HG03469 (cell line): Measurements from ENCODE around the gene METAP1D.

Source experiments
- ATAC-seq: cut with Tn5 transposase; IDR thresholded peaks from one replicate; pipeline ENCODE4 v1.9.1; 2021; ENCODE audit warnings: mild to moderate bottlenecking, moderate library complexity, moderate number of reproducible peaks; ENCODE audit not compliant: unreplicated experiment

Gene METAP1D

DNA sequence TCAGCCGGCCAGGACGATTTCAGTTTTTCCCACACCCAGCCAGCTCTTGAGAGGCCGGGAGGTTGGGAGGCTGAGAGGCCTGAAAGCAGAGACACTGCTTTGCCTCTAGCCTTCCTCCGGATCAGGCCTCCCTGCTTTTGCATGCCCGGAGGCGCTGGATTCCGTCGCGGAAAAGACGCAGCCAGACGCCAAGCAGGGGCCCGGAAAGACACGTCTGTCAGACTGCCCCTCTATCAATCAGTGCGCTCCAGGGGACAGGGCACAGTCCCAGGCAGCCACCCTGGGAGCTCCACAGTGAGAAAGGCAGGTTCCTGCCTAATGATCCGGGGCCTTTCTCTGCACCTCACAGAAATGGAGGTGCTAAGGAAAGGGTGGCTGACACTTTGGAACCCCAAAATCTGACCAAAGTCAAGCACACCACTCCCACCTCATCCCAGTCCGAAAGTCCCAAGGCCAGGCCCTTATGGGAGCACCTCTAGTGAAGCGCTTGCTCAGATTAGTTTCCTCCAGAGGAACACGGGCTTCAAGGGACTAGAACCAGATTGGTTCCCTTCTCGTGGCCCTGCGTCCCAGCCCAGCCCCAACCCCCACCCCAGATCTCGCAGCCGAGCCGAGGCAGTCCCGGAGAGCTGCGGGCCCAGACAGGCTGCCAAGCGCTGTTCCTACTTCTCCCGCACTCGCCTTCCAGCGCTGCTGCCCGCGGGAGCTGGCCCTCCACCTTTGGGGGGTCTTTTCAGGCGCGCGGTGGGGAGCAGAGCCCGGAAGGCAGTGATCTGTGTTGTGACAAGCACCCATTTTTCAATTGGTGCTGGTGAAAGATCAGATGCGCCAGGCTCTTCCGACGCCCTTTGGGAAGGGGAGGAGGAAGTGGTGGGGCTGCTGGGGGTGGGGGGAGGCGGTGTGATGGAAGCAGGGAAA lies 90.5 kb downstream of the METAP1D start:
- ATAC-seq, result no peak

GRCh38 chr2:172091000-172091641 lies 91.4 kb downstream of the METAP1D start:
- ATAC-seq, result no peak

DNA sequence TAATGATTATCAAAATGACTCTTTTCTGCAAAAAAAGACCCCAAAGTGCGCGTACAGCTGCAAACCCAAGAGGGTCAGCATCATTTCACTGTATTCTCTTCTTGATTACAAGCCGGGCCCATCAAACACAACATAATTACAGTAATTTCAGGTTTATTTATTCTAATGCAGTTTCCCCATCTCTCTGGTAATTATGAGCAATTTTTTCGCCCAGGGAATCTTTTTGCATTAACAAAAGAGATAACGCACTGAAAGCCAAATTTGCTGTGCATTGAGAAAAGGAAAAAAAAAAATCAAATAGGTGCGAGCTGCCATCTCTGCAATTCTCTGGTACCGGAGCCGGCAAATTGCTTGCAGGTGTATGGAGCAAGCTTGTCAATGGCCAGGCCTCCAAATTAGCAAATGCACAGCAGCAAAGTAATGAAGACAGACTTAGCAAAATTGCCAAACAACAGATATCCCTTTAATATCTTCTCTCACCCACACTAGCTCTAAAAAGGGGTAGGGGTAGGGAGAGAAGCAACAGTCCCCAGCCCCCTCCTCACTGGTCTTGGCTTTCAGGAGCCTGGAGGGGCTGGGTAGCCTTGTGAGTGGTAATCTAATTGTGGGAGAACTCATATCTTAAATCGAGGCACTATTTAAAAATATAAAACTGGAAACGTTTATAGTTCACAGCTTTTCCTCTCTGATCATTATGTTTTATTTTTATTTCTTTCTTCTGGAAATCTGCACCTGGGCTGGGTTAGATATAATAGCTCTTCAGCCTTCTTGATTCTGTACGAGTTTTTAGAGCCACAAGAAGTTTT lies 92.2 kb downstream of the METAP1D start:
- ATAC-seq, result no peak

DNA sequence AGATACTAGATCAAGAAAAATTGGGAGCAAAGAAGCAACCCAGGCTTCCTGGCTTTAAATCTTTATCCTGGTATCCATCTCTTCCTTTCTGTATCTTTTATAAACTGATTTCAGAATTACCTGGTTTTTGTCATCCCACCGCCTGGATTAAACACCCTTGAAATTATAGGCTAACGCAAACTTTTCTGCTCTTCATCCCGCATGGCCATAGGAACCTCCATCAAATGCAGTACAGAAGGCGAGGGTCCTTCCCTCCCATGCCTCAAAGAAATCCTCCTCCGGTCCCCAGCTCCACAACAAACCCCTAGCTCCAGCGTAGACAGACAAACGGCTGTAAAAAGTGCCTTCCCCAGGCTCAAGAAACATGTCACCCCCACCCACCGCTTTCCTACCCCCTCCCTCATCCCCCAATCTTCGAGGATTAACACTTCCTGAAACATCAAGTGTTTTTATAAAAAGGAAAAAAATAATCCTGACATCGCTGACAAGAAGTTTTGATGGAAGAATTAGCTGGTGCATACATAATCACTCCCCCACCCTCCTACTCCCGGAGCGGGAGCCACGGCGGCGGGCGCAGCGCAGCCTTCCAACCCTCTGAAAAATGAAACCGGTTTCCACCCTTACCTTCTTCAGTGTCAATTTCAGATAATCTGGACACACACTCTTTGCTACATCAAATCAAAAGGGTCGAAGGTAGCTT lies 93.1 kb downstream of the METAP1D start:
- no peak for ATAC-seq

DNA sequence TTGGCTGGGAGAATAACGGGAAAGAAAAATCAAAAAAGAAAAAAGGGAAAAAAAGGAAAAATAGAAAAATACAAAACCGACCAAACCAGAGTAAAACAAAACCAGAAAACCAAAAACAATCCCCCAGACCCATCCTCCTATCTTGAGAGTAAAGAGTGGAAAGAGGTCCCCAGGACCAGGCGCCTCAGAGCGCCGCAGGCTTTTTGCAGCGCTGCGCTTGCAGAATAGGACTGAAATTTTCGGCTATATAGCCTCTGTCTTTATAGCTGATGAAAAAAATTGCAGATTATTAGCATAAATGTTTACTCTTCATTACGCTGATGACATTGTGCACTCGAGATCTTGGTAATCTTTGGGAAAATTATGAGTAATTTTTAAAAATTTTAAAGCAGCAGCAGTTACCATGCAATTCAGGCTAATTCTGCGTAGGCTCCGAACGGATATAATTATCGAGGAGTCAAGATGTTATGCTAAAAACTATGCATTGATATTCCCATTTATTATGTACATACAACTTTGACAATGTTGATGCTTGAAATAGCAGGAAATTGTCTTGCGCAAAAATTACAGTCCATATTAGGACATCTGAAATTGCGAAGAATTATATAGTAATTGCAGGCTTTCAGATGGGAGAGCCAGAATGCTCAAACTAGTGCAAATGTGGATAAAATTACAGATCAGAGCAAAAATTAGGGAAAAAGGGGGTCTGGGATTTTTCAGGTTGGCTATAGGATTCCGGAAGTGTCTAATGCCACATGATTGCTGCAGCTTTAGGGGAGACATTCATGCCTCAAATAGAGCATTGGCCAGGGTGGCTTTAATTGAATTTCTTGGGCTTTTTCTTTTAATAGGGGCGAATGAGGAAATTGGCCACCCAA lies 93.9 kb downstream of the METAP1D start:
- ATAC-seq, result no peak

DNA sequence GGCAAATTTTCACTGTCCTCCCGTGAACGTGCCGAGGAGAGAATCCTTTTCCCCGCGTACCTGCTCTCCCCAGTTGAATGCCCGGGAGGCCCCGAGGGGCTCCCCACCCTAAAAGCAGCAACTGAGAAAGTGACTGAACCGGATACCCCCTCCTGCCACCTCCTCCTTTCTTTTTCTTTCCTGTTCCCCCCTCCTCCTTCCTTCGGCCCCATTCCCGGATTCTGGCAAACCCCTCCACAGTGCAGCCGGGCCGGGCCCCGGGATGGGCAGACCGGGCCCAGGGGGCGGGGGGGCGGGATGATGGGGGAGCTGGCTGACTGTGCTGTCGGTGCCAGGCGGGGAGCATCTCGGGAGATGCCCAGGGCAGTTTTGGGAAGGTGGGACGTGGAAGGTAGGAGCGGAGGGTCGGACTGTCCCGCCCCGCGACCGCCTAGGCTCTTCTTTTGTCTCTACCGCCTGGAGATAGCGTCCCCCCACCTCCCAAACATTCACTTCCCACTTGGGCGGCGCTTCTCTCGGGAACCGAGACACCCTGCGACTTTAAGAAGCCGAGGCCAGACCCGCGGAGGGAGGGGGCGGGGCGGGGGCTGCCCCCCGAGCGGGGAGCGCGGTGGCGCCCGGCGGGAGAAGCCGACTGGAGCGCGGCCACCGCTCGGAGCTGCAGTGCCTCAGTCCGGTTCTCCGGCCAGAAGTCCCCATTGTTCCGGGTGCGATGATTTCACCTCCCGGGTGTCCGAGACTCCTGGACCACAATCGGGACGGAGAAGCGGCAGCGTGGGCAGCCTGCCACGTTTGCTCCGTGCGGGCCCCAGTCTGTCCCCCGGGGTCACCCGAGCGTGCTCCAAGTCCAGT lies 94.8 kb downstream of the METAP1D start:
- no peak for ATAC-seq

GRCh38 chr2:172095146-172095904 lies 95.6 kb downstream of the METAP1D start:
- no peak for ATAC-seq

DNA sequence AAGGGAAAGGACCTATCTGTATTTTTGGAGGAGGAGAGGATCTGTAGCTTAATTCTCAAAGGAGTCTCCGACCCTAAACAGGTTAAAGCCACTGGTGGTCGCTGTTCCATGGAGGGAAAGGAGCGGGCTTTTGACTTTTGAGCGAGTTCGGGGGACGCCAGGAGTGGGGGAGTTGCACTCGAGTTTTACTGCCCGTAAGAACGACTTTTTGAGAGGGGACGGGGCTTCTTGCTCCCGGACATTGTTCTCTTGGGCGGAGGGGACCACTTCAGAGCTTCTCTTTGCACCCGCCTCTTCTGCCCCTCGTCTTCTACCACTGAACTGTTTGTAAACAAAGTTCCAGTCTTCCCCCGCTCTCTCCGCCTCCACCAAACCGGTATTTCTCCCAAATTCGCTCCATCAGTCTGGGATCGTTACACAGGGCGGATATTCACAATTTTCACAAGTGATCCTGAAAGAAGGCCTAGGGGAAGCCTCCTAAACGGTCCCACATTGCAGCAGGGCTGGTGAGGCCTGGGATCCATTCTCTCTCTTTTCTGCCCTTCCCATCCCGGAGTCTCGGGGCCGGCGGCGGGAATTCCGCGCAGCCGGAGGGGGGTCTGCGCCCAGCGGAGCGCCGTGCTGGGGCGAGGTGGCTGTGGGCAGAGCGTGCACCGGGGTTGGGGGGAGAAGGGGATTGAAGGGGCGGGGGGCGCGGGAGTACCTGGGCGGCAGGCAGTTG lies 96.3 kb downstream of the METAP1D start:
- ATAC-seq, result no peak

GRCh38 chr2:172096626-172097547 lies 97.1 kb downstream of the METAP1D start:
- ATAC-seq, result no peak

- ATAC-seq, result no peak
Observed at GRCh38 chr2:172097557-172098131, 97.9 kb downstream of the METAP1D start.

GRCh38 chr2:172098287-172098649 lies 98.5 kb downstream of the METAP1D start:
- no peak for ATAC-seq

DNA sequence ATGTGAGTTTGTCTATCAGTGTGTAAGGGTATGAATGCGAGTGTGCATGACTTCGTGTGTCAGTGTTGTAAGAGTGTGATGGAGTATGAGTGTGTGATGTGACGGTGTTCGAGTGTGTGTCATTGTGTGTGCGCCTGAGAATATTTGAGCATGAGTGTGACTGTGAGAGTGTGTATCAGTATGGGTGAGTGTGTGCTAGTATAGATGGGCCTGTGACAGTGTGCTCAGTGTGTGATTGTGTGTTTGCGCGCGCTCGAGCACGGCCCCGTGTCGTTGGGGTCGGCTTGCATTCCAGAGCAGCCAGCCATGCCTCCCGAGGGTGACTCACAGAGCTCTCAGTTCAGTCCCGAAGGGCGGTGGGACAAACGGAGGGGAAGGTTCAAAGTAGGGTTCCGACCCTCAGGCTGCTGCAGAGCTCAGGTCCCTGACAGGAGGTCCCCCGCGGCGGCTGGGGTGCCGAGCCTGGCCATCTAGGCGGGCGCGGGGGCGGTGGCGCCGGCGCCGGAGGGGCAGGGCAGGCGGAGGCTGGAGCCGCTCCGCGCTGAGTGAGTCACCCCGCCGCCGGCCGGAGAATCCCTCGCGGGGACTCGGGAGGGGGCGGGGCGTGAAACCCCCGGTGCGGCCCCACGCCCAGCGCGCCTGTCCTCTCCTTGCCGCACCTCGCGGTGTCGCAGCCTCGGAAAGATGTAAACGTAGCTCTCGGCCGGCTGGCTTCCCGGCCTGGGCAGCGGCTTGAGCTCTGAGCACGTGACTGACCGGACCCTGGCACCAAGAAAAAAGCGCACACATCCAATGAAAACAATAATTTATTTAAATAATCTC lies 99.1 kb downstream of the METAP1D start:
- no peak for ATAC-seq

- no peak for ATAC-seq
Observed at GRCh38 chr2:172099472-172100079, 99.8 kb downstream of the METAP1D start.

GRCh38 chr2:172100080-172100934 lies 100.6 kb downstream of the METAP1D start:
- ATAC-seq, result no peak
